GM11168 (cell line): ENCODE measurements around the gene SEMA4D.
"Not testable (repeated sequence)": the region's sequence is repeated elsewhere in the genome, so short reads cannot be mapped to it uniquely, and the experiment has no call there.

Experiments
- in situ Hi-C: fragments of 300-500 bp; cut with MboI; formaldehyde crosslinking; loops from one replicate; pipeline ENCODE4 v1.12.0; 2022; ENCODE audit warnings: low sequenced_read_pairs; ENCODE audit not compliant: unreplicated experiment

Gene SEMA4D

GRCh38 chr9:89488131-89488530 lies 9.8 kb downstream of the SEMA4D start:
- in situ Hi-C loops: no loop called here

- in situ Hi-C loops: no loop called here
These were observed 11.2 kb downstream of the SEMA4D start for GRCh38 chr9:89486681-89487080.

- in situ Hi-C loops: no loop called here
These were observed 13.2 kb downstream of the SEMA4D start for GRCh38 chr9:89484475-89485404.

- in situ Hi-C loops: no loop called here
These were observed 14.1 kb downstream of the SEMA4D start for GRCh38 chr9:89483592-89484474.

GRCh38 chr9:89482901-89483361 lies 15.0 kb downstream of the SEMA4D start:
- in situ Hi-C loops: no loop called here

- in situ Hi-C loops: no loop called here
These were observed 15.7 kb downstream of the SEMA4D start for GRCh38 chr9:89482056-89482851.

GRCh38 chr9:89481538-89481915 lies 16.4 kb downstream of the SEMA4D start:
- in situ Hi-C loops: no loop called here

GRCh38 chr9:89480825-89481537 lies 16.9 kb downstream of the SEMA4D start:
- in situ Hi-C loops: no loop called here

- in situ Hi-C loops: not testable (repeated sequence)
These were observed 17.5 kb downstream of the SEMA4D start for GRCh38 chr9:89480372-89480771.

GRCh38 chr9:89479669-89480011 lies 18.3 kb downstream of the SEMA4D start:
- in situ Hi-C loops: not testable (repeated sequence)

GRCh38 chr9:89478821-89479668 lies 18.9 kb downstream of the SEMA4D start:
- in situ Hi-C loops: no loop called here

- in situ Hi-C loops: no loop called here
These were observed 19.9 kb downstream of the SEMA4D start for GRCh38 chr9:89477811-89478630.

- in situ Hi-C loops: no loop called here
These were observed 20.5 kb downstream of the SEMA4D start for GRCh38 chr9:89477384-89477783.

- in situ Hi-C loops: no loop called here
These were observed 21.4 kb downstream of the SEMA4D start for GRCh38 chr9:89476546-89476945.

- in situ Hi-C loops: no loop called here
These were observed 21.9 kb downstream of the SEMA4D start for GRCh38 chr9:89475891-89476440.

GRCh38 chr9:89474939-89475338 lies 23.0 kb downstream of the SEMA4D start:
- in situ Hi-C loops: no loop called here

GRCh38 chr9:89473762-89474469 lies 24.0 kb downstream of the SEMA4D start:
- in situ Hi-C loops: no loop called here
